MV-4-11 (cell line): ENCODE results near the gene AGXT.

Source experiments
- DNase-seq: peaks from one replicate; lab custom pipeline; 2025; lab: John Stamatoyannopoulos, UW

The AGXT gene

DNA sequence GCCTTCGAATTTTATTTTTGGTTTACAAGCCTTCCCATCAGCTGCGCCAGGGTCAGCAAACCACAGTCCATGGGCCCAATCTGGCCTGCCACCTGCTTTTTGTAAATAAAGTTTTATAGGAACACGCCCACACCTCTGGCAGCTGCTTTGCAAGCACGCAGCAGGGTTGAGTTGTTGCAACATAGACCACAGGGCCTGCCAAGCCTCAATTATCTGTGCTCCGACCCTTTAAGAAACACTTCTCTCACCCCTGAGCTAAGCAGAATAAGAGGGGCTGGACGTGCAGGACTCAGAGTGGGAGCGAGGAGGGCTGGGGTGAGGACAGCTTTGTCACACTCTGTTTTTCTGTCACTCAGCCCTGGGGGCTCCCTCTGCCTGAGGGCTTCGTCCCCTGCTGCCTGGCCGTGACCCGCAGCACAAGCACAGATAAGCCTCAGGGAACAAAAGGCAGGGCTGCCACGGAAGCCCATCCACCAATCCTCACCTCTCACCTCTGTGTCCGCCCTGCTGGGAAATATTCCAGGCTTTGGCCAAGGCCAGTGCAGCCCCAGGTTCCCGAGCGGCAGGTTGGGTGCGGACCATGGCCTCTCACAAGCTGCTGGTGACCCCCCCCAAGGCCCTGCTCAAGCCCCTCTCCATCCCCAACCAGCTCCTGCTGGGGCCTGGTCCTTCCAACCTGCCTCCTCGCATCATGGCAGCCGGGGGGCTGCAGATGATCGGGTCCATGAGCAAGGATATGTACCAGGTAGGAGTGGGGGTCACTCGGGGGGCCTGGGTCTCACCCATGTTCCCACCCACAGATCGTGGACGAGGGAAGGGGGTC is at the start of gene AGXT:
TSS of gene AGXT (plus strand) at position 539 of the 823 bp plus-strand sequence. CDS start at position 581, 42 bp downstream.
- DNase-seq = peak; percentile 62

DNA sequence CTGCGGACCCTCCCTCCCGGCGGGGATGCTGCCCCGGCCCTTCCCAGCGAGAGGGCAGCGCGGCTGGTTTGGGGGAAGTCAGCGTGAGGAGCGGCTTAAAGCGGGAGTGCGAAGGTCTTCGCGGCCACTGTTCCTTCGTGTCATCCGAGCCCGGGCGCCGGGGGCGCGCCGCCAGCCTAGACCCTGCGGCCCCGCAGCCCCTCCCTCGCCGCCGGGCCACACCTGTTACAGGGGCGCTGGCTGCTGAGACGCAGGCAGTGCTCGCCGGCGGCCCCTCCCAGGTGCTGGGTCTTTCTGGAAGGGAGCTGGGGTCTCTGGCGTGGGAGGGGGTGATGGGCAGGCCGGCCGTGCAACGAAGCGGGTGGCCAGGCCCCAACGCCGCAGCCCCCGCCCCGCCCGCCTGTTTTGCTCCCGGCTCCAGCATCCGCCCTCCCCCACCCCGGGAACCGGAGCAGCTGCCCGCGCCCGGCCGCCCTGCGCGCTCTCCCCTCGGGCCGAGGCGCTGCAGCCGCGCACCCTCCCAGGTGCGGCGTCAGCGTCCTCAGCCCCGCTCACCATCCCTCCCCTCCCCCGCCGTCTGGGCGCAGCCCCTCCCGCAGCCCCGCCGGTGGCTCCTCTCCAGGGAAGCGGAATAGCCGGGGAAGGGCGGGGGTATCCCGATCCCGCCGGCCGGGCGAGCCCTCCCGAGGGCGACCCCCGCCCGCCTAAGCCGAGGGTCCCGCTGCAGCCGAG is 49.3 kb upstream of the AGXT start:
- DNase-seq = no peak

DNA sequence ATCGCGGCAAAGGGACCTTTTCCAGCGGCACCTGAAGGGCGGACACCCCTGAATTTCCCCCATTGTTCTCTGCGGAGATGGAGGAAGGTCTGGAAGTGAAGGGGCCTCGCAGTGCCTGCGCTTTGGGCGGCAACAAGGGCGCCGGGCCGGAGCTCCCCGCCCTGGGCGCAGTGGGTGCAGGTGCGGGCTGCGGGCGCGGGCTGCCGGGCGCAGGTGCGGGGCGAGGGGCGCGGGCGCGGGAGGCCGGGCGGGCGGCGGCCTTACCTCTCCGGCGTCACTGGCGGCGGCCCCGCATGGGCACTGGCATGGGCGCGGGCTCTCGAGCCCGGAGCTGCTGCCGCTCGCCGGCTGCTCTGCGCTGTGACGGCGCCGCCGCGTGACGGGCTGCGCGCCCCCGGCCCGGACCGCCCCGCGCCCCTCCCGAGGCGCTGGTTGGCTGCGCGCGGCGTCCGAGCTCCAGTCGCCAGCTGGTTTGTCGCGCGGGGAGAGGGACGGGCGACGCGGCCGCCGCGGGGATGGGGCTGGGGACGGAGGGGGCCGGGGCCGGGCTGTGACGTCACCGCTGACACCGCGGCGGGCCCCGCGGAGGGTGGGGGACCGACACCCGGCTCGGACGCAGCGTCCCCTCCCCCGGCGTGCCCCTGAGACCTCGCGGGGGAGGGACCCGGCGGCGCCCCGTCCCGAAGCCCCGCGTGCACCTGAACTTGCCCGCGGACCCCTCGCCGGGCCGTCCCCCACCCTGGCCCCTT is 48.6 kb upstream of the AGXT start, which contains the start of gene KIF1A:
TSS of gene KIF1A (minus strand) at position 362 of the 749 bp plus-strand sequence. CDS start 22,467 bp downstream, outside the sequence.
- DNase-seq = no peak

DNA sequence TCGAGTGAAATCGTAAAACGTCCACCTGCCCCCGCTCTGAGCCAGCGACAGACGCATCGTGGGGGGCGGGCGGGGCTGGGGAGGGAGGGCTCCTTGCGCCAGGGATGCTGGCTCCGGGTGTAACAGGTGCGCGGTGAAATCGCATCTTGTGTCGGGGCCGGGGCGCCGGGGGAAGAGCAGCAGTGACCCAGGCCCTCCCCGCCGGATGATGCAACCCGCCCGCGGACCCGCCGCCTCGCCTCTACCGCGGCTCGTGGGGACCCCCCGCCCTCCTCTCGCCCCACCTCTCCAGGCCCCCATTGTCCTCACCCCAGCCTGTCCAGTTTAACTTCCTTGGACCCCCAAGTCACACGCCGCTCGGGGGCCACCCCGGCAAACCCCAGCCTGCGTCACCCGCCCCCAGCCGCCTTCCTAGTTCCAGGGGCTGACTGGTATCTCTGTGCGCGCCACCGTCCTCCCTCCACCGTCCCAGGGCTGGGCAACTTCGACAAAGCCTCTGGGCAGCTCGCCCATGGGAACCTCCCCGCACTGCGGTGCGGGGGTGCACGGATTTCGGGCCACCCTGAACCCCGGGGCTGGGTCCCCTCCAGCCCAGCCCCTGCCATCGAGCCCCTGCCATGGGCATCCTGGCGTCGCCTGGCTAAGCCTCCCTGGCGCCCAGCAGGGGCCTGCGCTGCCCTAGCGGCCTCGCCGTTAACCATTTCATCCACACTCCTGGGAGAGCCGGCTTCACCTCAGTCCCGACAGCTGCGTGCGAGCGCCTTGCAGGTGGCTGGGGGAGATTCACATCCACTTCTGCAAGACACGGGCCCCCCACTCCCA is 47.8 kb upstream of the AGXT start:
- DNase-seq = no peak

DNA sequence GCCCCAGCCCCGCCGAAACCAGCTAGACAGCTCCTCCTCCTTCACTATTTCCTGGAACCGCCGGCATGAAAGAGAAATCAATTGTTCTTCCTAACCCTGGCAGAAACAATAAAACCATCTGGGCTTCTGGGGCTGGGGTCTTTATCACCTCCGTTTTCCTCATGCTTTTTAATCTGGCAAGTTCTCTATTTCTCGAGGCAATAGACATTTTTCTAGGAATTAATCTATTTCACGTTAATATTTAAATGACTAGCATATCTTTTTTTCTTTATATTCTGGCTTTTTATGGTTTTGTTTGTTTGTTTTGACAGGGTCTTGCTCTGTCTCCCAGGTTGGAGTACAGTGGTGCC is 47.2 kb upstream of the AGXT start:
- DNase-seq = no peak

DNA sequence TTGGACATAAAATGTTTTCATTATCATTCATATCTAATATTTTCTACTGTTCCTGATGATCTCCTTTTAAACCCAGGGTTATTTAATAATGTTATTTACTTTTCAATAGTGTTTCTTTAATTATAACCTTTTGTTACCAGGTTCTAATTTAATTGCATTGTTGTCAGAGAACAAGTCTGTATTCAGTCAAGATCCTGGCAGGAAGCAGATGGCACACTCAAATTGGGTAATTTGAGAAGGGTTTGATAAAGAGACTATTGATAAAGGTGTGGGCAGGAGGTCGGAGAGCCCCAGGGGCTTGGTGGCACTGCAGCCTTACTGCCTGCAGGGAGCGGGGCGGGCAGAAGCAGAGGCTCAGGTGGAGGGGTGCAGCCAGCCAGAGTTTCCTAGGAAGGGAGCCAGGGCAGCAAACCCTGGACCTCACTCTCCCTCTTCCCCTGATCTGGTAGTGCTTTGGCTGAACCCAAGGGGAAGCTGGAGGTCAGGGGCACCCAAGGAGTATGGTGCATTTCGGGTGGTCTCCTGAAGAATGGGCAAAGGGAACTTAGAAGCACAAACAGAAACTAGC is 46.3 kb upstream of the AGXT start:
- no peak for DNase-seq

DNA sequence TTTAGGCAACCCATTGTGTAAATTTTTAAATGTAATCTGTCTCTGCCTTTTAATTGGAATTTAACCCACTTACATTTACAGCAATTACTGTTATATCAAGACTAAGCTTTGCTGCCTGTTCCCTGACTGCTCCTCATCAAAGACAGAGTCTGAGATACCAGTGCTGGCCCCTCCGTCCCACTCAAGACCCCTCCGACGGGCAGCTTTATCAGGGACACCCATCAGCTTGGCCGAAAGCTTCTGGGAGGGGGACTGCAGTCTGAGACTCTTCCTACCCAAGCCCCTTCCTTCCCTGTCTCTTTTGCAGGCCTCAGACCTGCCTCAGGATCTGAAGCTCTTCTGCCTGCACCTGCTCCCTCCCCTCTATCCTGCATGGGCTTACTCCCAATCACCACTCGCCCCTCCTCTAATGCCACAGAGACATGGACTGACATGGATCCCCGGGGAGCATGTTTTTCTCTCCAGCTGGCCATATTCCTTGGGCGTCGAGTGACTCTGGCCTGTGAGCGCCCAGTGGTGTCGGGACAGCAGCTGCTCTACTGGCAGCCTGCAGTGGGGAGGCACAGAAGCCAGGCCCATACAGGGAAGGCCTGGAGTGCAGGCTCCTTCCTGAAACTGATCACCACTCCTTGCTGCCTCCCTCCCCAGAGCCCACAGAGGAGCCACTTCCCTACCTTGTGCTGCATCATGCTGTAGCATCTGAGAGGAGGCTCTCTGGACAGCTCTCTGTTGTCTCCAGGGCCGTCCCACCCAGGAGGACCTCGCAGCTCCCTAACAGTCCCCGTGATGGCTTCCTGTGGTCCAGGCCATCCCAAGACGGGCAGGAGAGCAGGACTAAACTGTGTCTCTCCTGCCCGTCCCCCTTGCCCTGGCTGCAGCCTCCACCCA is 44.9 kb upstream of the AGXT start:
- no peak for DNase-seq

DNA sequence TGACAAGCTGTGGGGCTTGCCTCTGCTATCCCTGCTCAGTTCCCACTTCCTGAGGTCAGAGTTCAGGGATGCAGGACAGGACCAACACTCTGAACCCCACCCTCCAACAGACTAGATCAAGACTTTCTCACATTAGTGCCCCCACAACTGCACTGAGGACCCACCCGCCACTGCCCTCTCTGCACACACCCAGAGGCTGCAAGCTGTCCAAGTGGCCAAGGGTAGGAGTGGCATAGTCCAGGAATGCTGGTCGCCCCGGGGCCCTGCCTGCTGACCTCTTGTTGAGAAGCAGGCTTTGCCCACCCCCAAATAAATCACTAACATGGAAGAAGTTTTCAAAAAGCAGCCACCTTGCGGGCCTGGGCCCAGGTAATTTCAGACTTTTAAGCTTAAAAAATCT is 43.1 kb upstream of the AGXT start:
- DNase-seq = no peak

DNA sequence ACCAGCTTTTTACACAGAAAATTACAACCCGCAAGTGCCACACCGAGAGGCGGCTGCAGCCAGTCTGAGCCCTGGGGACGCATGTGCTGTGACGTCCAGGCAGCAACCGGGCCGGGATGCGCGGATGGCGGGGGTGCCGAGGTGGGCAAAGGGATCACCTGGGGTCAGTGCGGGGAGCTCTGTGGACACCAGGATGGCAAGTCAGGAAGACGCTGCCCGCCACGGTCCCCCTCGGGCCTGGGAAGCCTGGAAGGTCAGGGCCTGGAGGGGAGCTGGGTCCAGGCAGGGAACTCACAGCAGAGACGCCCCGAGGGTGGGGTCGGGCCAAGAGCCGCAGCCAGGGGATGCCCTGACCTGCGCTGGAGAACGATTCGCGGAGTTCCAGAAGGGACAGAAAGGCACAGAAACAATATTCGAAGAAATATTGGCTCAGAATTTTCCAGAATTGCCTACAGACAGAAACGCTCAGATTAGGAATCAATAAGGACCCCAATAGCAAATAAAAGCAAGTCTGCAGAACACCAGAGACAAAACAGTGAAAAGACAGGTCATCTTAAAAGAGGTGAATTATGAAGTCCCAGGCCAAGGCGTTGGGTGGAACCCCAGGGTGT is 36.9 kb upstream of the AGXT start:
- DNase-seq = no peak

DNA sequence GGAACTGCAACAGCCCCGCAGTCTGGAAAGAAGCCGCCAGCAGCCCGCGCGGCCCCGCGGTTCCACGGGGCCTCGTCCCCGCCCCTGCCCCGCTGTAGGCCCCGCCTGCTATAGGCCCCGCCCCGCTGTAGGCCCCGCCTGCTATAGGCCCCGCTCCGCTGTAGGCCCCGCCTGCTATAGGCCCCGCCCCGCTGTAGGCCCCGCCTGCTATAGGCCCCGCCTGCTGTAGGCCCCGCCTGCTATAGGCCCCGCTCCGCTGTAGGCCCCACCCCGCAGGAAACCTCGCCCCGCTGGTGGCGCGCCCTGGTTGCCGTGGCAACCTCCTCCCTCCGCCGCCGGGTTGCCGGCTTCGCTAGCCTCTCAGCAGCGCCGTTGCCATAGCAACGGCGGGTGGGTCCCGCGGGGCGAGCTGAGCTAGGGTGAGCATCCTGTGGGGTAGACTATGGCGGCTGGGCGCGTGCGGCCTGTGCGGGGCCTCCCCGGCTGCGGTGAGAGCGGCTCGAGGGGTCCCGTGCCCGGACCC is 36.4 kb upstream of the AGXT start:
- DNase-seq = peak; percentile 92

DNA sequence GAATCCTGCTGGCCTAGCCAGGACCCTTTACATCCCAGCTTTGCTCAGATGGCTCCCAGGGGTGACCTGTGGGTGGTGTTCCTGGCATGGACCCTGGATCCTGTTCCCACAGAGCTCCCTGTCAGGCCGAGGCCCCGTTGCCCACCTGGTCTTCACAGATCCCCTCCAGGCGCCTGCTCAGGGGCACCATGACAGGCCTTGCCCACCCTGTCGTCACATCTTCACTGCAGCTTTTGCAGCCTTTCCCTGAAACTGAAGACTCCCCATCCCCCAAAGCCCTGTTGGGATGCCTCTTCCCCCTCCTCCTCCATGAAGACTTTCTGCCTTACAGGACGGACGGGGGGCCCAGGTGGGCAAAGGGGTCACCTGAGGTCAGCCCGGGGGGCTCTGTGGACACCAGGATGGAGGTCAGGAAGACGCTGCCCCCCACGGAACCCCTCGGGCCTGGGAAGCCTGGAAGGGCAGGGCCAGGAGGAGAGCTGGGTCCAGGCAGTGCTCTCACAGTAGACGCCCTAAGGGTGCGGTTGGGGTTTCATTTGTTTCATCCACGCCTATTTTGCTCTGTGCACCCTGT is 35.6 kb upstream of the AGXT start:
- no peak for DNase-seq

DNA sequence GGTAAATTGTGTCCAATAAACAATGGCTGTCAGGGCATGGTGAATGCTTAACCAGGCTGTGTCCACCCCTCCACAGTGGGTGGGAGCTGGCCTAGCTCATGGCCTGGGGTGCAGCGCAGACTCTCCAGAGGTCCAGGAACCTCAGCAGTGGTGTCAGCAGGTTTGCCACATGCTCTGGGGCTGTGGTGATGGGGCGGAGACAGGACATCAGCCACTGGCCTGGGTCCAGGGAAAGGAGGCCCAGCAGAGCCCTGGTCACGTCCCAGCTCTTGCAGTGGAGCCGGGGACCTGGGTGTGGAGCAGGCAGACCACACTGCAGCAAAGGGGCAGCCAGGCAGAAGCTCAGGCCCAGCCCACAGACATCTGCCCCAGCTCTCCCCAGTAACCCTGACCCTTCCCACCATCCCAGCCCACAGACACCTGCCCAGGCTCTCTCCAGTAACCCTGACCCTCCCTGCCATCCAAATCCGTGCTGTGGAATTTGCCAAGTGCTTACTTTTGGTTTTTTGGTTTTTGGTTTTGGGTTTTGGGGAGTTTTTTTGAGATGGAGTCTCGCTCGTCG is 34.8 kb upstream of the AGXT start:
- DNase-seq = no peak

DNA sequence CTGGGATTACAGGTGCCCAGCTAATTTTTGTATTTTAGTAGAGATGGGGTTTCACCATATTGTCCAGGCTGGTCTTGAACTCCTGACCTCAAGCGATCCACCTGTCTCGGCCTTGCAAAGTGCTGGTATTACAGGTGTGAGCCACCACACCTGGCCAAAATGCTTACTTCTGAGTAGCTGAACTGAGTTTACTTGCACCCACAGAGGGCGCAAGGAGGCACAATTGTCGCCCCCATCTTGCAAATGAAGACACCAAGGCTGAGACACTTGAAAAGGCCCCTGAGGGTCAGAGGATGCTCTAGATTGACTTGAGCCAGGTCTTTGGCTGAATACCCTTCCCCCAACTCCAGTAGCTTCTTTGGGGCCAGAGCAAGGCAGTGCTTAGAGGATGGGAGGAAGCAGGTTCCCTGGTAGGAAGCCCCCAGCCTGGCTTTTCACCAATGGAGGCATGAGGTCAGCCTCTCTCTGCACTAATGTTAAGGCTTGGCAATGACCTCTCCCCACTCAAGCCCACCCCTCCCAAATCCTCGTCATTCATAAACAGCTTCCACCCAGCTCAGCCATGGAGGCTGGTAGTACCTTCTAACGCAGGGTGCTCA is 34.1 kb upstream of the AGXT start:
- DNase-seq = no peak

DNA sequence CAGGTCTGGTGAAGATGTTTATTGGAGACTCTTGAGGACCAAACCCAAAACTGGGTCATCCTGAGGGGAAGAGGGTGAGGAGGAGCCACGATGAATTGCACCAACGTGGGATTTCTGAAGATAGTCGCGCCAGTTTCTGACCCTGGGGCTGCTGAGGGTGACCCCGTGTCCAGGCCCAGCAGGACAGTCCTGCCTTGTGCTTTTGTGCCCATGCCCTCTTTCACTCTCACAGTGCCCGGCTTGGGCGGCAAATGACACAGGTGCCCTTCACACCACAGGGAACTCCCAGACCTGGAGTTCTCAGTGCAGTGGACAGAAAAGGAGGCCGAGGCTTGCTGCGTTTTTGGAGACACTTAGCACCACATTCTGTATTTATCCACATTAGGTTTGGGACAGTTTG is 33.1 kb upstream of the AGXT start:
- no peak for DNase-seq

DNA sequence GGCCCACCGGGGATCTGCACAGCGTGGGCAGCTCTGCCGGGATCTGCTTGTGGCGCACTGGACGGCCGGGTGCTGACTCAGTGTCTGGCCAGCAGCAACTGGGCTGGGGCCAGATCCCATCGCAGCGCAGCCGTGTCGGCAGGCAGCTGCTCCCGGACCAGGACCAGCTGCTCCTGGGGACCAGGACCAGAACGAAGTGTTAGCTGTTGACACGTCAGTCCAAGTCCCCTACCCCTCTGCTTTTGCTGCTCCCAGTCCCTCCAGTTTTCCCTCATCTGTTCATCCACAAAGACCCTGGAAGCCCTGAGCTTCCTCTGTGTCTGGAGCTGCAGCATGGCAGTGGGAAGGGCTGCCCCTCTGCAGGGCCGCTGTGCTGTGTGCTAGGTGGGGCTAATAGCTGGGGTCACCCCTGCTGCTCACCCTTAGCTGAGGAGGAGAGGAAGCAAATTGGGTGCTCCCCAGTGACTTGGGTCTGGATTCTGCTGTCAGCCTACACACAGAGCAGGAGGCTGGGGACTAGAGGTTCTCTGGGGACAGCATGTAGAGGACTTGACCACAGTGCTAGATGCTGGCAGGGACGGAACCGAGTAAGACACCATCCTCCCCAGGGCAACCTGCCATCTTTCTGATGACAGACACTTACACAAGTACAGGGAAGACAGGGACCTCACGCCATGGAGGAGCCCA is 31.7 kb upstream of the AGXT start:
- DNase-seq = no peak

DNA sequence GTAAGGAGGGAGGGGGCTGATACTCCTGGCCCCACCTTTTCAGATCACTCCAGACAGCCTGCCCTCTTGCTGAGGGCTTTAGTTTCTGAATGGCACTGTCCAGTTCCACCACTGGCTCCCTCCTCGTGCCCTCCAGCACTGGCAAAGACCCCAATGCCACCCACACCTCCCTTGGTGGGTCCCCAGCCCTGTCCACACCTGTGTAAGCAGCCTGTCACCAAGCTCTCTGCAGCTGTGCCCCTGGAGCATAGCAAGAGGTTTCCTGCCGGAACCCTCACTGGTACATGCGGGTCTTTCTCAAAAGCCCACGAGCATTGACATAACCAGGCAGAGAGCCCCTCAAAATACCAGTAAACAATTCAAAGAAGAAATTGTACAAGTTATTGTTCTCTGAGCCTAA is 31.0 kb upstream of the AGXT start:
- DNase-seq = no peak

DNA sequence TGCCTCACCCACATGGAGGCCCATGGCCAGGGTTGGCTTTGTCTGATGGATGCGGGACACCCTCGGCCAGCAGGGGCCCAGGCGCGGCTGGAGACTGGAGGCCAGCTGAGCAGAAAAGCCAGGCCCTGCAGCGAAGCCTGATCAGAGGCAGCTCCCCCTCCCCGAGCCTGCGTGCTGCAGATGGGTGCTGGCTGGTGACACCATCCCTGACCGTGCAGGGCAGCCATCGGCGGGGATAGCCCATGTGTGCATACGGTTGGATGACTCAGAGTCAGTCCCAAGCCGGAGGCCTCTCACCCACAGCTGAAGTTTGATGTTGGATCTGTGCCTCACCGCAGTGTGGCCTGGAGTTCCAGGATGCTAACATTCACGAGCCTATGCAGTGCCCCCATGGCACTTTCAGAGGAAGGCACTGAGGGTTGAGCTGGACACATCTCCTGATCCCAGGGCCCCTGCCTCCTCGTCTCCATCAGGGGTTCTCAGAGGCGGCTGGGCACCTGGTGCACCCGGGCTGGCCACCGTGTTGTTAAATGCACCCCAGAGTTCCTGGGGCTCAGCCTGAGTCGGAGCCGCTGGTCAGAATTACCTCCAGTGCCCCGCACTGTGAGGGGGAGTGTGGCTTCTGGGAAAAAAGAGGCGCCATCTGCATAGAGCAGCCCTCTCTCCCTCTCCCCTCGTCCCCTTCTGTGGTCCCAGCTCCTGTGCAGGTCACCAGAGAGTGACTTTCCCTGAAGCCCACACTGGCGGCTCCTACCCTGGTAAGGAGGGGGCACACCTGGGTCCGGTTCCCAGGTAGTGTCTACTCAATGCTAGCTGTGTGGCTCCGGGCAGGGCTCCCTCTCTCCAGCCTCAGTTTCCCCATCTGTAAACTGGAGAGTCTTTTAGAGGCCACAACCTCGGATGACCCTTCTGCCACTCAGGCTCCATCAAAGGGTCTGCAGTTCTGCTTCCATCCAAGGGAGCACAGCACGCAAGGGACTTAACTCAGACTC is 29.2 kb upstream of the AGXT start:
- peak; percentile 22 for DNase-seq
